Measurements from ENCODE around the gene OR2T2. TPM values are rescaled to one million over a fixed set of nuclear protein-coding genes. Genes with fewer than 3 reads are reported as not detected.
"Not testable (repeated sequence)": the region's sequence is repeated elsewhere in the genome, so short reads cannot be mapped to it uniquely, and the experiment has no call there.

The OR2T2 gene
- not detected for total RNA-seq

GRCh38 chr1:248445399-248445798, at the start of gene OR2T2:
TSS of gene OR2T2 (plus strand) at chr1:248445637. CDS start at chr1:248452798, 7,161 bp downstream.
- DNase-seq (ENCODE audit: low spot score); ATAC-seq: not testable (repeated sequence)

DNA sequence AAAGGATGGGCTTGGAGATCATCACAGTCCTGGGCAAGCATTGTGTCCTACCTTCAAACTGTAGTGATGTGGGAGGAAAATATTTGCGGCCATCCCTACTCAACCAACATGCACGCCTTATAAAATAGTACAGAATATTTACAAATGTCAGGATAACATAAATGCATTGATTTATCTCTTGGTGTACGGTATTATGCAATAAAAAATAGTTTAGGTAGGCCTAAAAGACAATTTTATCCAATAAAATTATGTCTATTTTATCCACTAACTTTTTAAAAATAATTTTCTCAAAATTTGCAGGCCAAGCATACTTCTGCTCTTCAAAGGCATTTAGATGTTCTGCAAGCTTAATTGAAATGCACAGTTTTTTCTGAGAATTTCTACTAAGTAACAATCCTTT, 42.7 kb upstream of the OR2T2 start, which contains the start of gene OR2T1:
TSS of gene OR2T1 (plus strand) at position 301 of the 400 bp plus-strand sequence. CDS start 3,100 bp downstream, outside the sequence.
- ATAC-seq, result no peak

DNA sequence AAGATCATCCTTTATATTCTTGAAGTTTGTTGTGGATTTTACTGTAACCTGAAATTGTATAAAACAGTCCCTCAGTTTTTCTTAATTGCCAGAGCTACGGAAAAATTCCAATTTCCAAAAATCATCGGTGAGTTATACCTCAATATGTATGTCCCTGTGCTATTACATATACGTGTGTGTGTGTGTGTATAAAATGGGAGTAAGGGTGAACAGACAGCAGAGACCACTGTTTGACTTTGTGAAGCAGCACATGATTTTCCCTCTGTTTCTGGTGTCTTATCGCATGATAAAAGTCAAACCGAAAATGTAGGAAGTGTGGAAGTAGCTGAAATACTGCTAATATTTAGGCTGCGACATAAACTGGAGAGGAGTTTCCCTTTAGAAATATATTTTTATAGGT, 41.4 kb upstream of the OR2T2 start:
- ATAC-seq, result no peak
- DNase-seq (ENCODE audit: low spot score), result no peak

More for the DNA sequence above, 42.7 kb upstream of the OR2T2 start, which contains the start of gene OR2T1:
- no peak for DNase-seq (ENCODE audit: low spot score)

- ATAC-seq, result no peak
- DNase-seq (ENCODE audit: low spot score), result no peak
Observed at GRCh38 chr1:248406721-248407692, 38.4 kb upstream of the OR2T2 start.

DNA sequence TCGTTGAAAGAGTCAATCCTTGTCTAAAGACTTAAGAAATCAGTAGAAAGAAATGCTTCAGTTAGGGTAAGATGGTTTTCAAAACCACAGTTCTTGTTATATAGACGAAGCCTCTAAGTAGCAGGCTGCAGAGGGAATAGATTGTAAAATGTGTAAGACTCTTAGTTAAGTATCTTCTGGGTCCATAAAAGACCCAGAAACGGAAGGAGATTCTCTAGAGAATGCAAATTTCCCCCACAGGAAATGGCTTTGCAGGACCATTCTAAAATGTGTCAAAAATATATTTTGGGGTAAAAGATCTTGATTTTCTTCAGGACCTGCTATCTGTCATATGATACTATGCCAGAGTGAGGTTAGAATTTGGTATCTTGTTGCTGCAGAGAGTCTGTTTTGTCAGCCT, 29.2 kb upstream of the OR2T2 start:
- DNase-seq (ENCODE audit: low spot score) (no peak), ATAC-seq (no peak)

- DNase-seq (ENCODE audit: low spot score) (no peak), ATAC-seq (no peak)
Observed at GRCh38 chr1:248417854-248418253, 27.6 kb upstream of the OR2T2 start.

GRCh38 chr1:248421384-248421783, 24.1 kb upstream of the OR2T2 start:
- ATAC-seq (no peak), DNase-seq (ENCODE audit: low spot score) (no peak)

DNA sequence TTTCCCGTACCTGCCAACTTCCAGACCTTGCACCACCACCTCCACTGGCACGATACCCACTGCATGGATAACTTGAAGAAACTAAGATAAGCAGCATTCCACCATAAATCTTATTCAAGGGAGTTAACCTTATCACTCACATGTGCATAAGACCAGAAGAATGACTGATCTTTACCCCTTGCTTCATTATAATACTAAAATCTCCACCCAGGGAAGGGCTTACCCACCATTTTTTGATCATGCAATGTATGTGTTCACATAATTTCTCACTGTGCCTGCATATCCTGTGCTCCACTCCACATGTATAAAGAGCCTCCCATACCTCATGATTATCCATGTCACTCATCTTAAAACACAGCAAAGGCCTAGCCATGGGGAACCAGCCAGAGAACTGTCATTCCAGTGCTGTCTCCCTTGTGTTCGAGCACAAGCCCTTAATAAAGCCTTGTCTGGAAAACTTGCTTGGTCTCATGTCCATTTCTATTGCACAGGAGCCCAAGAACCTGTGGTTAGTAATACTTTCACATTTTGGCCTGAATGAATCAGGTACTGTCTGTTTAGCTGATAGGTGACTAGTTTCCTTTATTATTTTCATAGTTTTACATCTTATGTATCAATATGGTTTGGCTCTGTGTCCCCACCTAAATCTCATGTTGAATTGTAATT, 17.8 kb upstream of the OR2T2 start:
- not testable (repeated sequence) for DNase-seq (ENCODE audit: low spot score); ATAC-seq

GRCh38 chr1:248428192-248428533, 17.3 kb upstream of the OR2T2 start:
- not testable (repeated sequence) for ATAC-seq; DNase-seq (ENCODE audit: low spot score)

DNA sequence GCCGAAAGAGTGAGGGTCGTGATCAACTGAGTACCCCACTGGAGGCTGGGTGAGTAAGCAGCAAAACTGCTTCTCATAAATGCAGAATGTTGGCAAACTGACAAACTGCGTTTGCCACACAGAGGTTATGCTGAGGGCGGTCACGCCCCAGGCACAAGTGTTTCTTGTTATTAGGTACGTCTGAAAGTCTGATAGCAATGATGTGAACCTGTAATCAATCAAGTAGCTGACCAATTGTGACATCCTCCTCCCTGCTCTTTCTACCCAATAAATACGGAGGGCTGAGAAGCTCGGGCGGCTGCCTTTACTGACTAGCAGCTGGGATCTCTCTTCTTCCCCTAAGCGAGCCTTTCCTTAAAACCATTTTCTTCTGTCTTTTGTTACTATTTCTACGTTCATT, 13.8 kb upstream of the OR2T2 start:
- ATAC-seq; DNase-seq (ENCODE audit: low spot score): not testable (repeated sequence)

GRCh38 chr1:248432201-248432600, 13.2 kb upstream of the OR2T2 start:
- not testable (repeated sequence) for DNase-seq (ENCODE audit: low spot score); ATAC-seq

DNA sequence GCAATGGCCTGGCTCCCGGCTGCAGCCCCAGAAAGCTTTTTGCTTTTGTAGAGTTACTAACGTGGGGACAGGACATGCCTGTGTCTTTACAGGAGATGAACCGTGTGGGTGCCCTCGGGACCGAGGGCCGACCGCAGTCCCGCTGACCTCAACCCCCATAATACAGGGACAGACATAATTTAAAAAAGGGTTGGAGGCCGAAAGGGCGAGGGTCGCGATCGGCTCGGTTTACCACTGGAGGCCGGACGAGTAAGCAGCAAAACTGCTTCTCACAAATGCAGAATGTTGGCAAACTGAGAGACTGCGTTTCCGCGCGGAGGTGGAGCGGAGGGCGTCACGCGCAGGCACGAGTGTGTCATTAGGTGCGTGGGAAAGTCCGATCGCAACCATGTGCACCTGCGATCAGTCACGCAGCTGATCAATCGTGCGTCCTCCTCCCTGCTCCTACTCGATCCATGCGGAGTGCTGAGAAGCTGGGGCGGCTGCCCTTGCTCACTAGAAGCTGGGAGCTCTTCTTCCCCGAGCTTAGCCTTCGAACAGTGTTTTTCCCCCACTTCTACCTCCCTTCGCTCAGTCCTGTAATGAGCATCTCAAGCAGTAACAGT, 11.5 kb upstream of the OR2T2 start:
- ATAC-seq; DNase-seq (ENCODE audit: low spot score): not testable (repeated sequence)

DNA sequence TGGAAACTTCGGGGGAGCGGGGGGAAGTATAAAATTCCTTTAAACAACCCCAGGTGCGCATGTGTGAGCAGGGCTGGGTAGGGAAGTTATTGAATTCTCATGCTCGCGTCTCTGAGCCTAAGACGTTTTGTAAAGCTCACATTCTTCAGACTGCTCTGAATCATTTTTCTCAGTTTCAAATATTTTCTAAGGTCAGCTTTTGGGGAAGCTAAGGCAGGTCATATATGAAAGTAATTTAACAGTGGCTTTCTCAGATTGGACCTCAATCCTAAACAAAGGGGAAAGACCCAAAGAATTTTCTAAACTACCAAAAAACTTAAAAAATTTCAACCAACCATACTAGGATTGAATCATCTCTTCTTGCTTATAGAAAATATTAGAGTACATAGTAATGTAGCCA, 10.5 kb upstream of the OR2T2 start:
- DNase-seq (ENCODE audit: low spot score); ATAC-seq: not testable (repeated sequence)

- not testable (repeated sequence) for ATAC-seq
Observed at GRCh38 chr1:248436303-248436702, 9.1 kb upstream of the OR2T2 start.

GRCh38 chr1:248438668-248439067, 6.8 kb upstream of the OR2T2 start:
- not testable (repeated sequence) for DNase-seq (ENCODE audit: low spot score); ATAC-seq

More at GRCh38 chr1:248436303-248436702, 9.1 kb upstream of the OR2T2 start:
- DNase-seq (ENCODE audit: low spot score), result not testable (repeated sequence)

- not testable (repeated sequence) for DNase-seq (ENCODE audit: low spot score); ATAC-seq
Observed at GRCh38 chr1:248439283-248439682, 6.2 kb upstream of the OR2T2 start.

GRCh38 chr1:248442500-248443277, 2.7 kb upstream of the OR2T2 start:
- DNase-seq (ENCODE audit: low spot score); ATAC-seq: not testable (repeated sequence)

DNA sequence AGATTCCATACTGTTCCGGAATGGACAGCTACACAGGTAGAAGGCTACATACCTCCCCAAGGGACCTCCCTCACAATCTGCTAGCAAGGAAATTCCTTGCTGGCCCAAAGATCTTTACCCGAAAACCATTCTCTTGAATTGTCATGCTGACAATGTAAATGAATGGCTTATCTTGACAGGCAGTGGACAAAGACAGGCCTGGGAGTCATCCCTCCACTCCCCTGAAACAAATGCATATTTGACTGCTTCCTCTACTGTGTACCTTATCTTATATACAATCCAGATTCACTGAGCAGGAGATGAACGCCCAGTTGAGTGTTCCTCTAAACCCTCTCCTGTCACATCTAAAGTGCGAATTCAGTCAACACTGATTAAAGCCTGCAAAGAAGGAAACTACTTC, 834 bp upstream of the OR2T2 start:
- DNase-seq (ENCODE audit: low spot score); ATAC-seq: not testable (repeated sequence)

DNA sequence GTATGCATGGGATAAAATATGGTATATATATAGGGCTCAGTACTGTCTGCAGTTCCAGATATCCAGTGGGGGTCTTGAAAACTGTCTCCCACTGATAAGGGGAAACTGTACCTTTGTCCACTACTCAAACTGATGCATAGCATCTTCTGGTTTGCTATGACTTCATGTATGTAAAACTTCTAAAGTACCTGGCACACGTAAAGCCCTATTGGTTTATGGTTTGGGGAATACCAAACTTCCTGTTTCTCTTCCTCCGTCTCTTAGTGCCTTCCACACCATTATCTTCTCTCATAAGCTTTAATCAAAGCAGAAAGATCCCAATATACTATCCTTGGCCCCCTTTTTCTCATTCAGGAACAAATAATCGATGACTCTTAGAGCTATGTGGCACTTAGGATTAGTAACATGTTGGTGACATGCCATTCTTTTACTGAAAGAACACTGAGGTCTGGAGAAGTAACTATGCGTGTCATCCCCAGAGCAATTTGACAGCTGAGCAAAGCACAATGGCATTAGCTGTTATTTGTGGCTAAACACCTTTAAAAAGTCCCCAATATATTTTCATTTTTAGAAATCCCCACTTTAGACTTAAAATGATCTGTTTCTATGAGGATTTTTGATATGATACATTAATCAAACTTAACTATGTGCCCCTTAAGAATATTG, 3.1 kb downstream of the OR2T2 start:
- not testable (repeated sequence) for ATAC-seq; DNase-seq (ENCODE audit: low spot score)

All from left lobe of liver (tissue), 2 donors.